ENCODE measurements around the gene DYDC2. TPM values are rescaled to one million over a fixed set of nuclear protein-coding genes. Genes with fewer than 3 reads are reported as not detected.

DYDC2 gene
- total RNA-seq, 1 experiment from 2014 or later, result 2.8 TPM

DNA sequence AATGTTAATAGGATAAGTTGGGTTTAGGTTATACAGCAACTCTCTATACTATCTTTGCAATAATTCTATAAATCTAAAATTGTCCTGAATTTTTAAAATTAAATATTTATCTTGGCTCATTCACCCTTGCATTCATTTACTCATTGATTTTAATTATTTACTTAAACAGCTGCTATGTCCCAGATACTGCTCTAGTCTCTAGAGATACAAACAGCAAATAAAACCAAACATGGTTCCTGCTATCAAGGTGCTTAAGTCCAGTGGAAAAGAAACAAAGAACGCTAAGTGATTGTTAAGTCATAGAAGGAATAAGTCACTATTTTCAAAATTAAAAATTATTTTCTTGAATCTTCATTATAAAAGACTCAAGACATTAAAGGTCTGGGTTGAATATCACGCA is 37.3 kb upstream of the DYDC2 start:
- H3K4me1 Mint-ChIP-seq, result peaks cover 0 to 5% of the 10 kb centered on the region in 2 experiments; a peak in 2 of 4 replicates
- Histone ChIP-seq H3K18ac (ENCODE audit: insufficient read length, low read depth, low read length) (no peak overlapping the region), H3K27me3 (ENCODE audit: insufficient read depth, low read length) (no peaks in the 10 kb centered on the region), H3K4me2 (ENCODE audit: insufficient read depth, insufficient read length, low read length) (no peak overlapping the region), H2BK15ac (ENCODE audit: low read depth, low read length) (no peak overlapping the region), H3T11ph (ENCODE audit: low read length) (no peak overlapping the region), H3K23me2 (ENCODE audit: insufficient read length, low read depth, low read length, poor library complexity, severe bottlenecking) (no peaks in the 10 kb centered on the region), H4K91ac (ENCODE audit: insufficient read length, low read depth, low read length) (no peak overlapping the region), H2AFZ (ENCODE audit: low read length) (no peak overlapping the region), H2AK5ac (ENCODE audit: insufficient read length, low read length) (no peak overlapping the region), H2BK20ac (ENCODE audit: low read depth, low read length, poor library complexity, severe bottlenecking) (no peak overlapping the region), H3K9ac (ENCODE audit: extremely low read depth, insufficient read length, low read length) (no peak overlapping the region), H2BK12ac (ENCODE audit: insufficient read length, low read depth, low read length) (no peak overlapping the region), H3K27ac (ENCODE audit: insufficient read length, low read depth, low read length) (no peak overlapping the region), H3K79me1 (ENCODE audit: insufficient read depth, low read depth, low read length, poor library complexity, severe bottlenecking) (no peaks in the 10 kb centered on the region), H4K5ac (ENCODE audit: insufficient read length, low read depth, low read length) (no peak overlapping the region), H4K20me1 (ENCODE audit: control insufficient read depth, insufficient read depth, insufficient read length) (no peaks in the 10 kb centered on the region), H2BK120ac (ENCODE audit: low read depth, low read length, poor library complexity, severe bottlenecking) (no peak overlapping the region), H4K8ac (replicated peaks; ENCODE audit: insufficient read length, low read depth, low read length) (no peak overlapping the region), H3K9me3 (ENCODE audit: control insufficient read depth, low read depth, low read length) (no peaks in the 10 kb centered on the region), H2BK5ac (ENCODE audit: insufficient read length, low read length) (no peak overlapping the region), H3K4me1 (ENCODE audit: insufficient read depth, low read length) (no peaks in the 10 kb centered on the region), H3K23ac (ENCODE audit: insufficient read length, low read depth, low read length) (no peak overlapping the region), H3K4ac (ENCODE audit: low read depth, low read length) (no peak overlapping the region), H3K14ac (ENCODE audit: insufficient read depth, low read length) (no peak overlapping the region), H3K56ac (ENCODE audit: insufficient read length, low read depth, low read length) (no peak overlapping the region), H3K79me2 (ENCODE audit: insufficient read depth, low read length) (no peaks in the 10 kb centered on the region)
- H3K27ac Mint-ChIP-seq, result no peak overlapping the region
- DNase-seq, result no peak
- H3K36me3 Mint-ChIP-seq (ENCODE audit: insufficient read depth in 1 of 3, low read depth in 3 of 3), result no peaks in the 10 kb centered on the region; a peak in 1 of 7 replicates
- WGBS (ENCODE audit: extremely low coverage, insufficient read length, low lambda C conversion rate), result no CpG with 5 or more reads among the region's 2 CpGs
- 0 out of 2 replicates have a peak, but pooled peaks cover 2% of the 10 kb centered on the region for H3K27me3 Mint-ChIP-seq (ENCODE audit: low read depth)
- H3K9me3 Mint-ChIP-seq, result no peaks in the 10 kb centered on the region
- TF ChIP-seq, protein P1, sequence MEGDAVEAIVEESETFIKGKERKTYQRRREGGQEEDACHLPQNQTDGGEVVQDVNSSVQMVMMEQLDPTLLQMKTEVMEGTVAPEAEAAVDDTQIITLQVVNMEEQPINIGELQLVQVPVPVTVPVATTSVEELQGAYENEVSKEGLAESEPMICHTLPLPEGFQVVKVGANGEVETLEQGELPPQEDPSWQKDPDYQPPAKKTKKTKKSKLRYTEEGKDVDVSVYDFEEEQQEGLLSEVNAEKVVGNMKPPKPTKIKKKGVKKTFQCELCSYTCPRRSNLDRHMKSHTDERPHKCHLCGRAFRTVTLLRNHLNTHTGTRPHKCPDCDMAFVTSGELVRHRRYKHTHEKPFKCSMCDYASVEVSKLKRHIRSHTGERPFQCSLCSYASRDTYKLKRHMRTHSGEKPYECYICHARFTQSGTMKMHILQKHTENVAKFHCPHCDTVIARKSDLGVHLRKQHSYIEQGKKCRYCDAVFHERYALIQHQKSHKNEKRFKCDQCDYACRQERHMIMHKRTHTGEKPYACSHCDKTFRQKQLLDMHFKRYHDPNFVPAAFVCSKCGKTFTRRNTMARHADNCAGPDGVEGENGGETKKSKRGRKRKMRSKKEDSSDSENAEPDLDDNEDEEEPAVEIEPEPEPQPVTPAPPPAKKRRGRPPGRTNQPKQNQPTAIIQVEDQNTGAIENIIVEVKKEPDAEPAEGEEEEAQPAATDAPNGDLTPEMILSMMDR (conservative IDR thresholded peaks at IDR 0.05), result no peak
- no peak overlapping the region for H3K4me3 Mint-ChIP-seq
